ENCODE data around the gene SNX30.

The SNX30 gene

GRCh38 chr9:112853882-112854585 lies 103.5 kb downstream of the SNX30 start:
- DNase-seq, result peak in 1 of 58 donors; percentile 19

- DNase-seq, result peak in 5 of 58 donors; percentile 9 to 32 (median 20)
Observed at GRCh38 chr9:112854657-112855056, 104.1 kb downstream of the SNX30 start.

GRCh38 chr9:112856200-112856599 lies 105.6 kb downstream of the SNX30 start:
- DNase-seq, result no peak

GRCh38 chr9:112856843-112857242 lies 106.3 kb downstream of the SNX30 start:
- no peak for DNase-seq

GRCh38 chr9:112858005-112858404 lies 107.4 kb downstream of the SNX30 start:
- no peak for DNase-seq

- DNase-seq, result peak in 6 of 58 donors; percentile 12 to 43 (median 15)
Observed at GRCh38 chr9:112858625-112859147, 108.1 kb downstream of the SNX30 start.

- no peak for DNase-seq
Observed at GRCh38 chr9:112860451-112860850, 109.9 kb downstream of the SNX30 start.

GRCh38 chr9:112861155-112861554 lies 110.6 kb downstream of the SNX30 start:
- no peak for DNase-seq

GRCh38 chr9:112861638-112862555 lies 111.3 kb downstream of the SNX30 start:
- peak in 9 of 58 donors; percentile 10 to 45 (median 18) for DNase-seq

- peak in 2 of 58 donors; percentile 7 to 11 for DNase-seq
Observed at GRCh38 chr9:112863214-112863613, 112.7 kb downstream of the SNX30 start.

- DNase-seq, result no peak
Observed at GRCh38 chr9:112863746-112864145, 113.2 kb downstream of the SNX30 start.

GRCh38 chr9:112864403-112864802 lies 113.8 kb downstream of the SNX30 start:
- no peak for DNase-seq

- no peak for DNase-seq
Observed at GRCh38 chr9:112864982-112865381, 114.4 kb downstream of the SNX30 start.

GRCh38 chr9:112866662-112867274 lies 116.2 kb downstream of the SNX30 start:
- no peak for DNase-seq

- no peak for DNase-seq
Observed at GRCh38 chr9:112867275-112867991, 116.9 kb downstream of the SNX30 start.

GRCh38 chr9:112868461-112868860 lies 117.9 kb downstream of the SNX30 start:
- DNase-seq, result no peak

GRCh38 chr9:112869041-112869529 lies 118.5 kb downstream of the SNX30 start:
- no peak for DNase-seq

- DNase-seq, result no peak
Observed at GRCh38 chr9:112869917-112870316, 119.4 kb downstream of the SNX30 start.

GRCh38 chr9:112870556-112870955 lies 120.0 kb downstream of the SNX30 start:
- no peak for DNase-seq

GRCh38 chr9:112872019-112872418 lies 121.5 kb downstream of the SNX30 start:
- no peak for DNase-seq
